NCI-H2196 (cell line): ENCODE measurements around the gene MYO1B.

ENCODE experiments used
- DNase-seq: peaks from one replicate; lab custom pipeline; 2025; ENCODE audit not compliant: unreplicated experiment; lab: John Stamatoyannopoulos, UW

MYO1B gene

GRCh38 chr2:191245046-191245868, at the start of gene MYO1B:
Gene MYO1B, plus strand, starts transcription at chr2:191245404. Its CDS starts 31,492 bp downstream, at chr2:191276896.
- DNase-seq: peak; percentile 65

- no peak for DNase-seq
These were observed 48.1 kb upstream of the MYO1B start for GRCh38 chr2:191197096-191197495.

- DNase-seq: no peak
These were observed 46.9 kb upstream of the MYO1B start for GRCh38 chr2:191198271-191198670.

GRCh38 chr2:191199929-191200512, 45.2 kb upstream of the MYO1B start:
- no peak for DNase-seq

- DNase-seq: no peak
These were observed 44.3 kb upstream of the MYO1B start for GRCh38 chr2:191200910-191201309.

GRCh38 chr2:191202209-191202721, 42.9 kb upstream of the MYO1B start:
- no peak for DNase-seq

- DNase-seq: no peak
These were observed 42.3 kb upstream of the MYO1B start for GRCh38 chr2:191202881-191203397.

- DNase-seq: no peak
These were observed 40.8 kb upstream of the MYO1B start for GRCh38 chr2:191204433-191204832.

GRCh38 chr2:191206613-191207471, 38.4 kb upstream of the MYO1B start:
- DNase-seq: no peak

GRCh38 chr2:191209340-191209739, 35.9 kb upstream of the MYO1B start:
- no peak for DNase-seq

GRCh38 chr2:191212119-191212518, 33.1 kb upstream of the MYO1B start:
- no peak for DNase-seq

GRCh38 chr2:191213333-191213732, 31.9 kb upstream of the MYO1B start:
- DNase-seq: no peak

GRCh38 chr2:191215230-191215629, 30.0 kb upstream of the MYO1B start:
- DNase-seq: no peak

GRCh38 chr2:191215666-191216065, 29.5 kb upstream of the MYO1B start:
- DNase-seq: no peak

GRCh38 chr2:191217580-191217979, 27.6 kb upstream of the MYO1B start:
- DNase-seq: no peak

- peak; percentile 25 for DNase-seq
These were observed 26.8 kb upstream of the MYO1B start for GRCh38 chr2:191218292-191218898.

GRCh38 chr2:191220671-191221070, 24.5 kb upstream of the MYO1B start:
- no peak for DNase-seq

- DNase-seq: no peak
These were observed 23.5 kb upstream of the MYO1B start for GRCh38 chr2:191221666-191222065.

- no peak for DNase-seq
These were observed 22.7 kb upstream of the MYO1B start for GRCh38 chr2:191222507-191222906.

GRCh38 chr2:191222952-191223351, 22.3 kb upstream of the MYO1B start:
- no peak for DNase-seq

- DNase-seq: no peak
These were observed 20.1 kb upstream of the MYO1B start for GRCh38 chr2:191225126-191225525.
